Suppressor macrophage (primary cell): ENCODE results near the gene SLC2A4RG.

ENCODE experiments used
- DNase-seq, 4 experiments: peaks; one replicate each; pipeline ENCODE4 v3.0.0-alpha.2; 2020 to 2022

The SLC2A4RG gene

DNA sequence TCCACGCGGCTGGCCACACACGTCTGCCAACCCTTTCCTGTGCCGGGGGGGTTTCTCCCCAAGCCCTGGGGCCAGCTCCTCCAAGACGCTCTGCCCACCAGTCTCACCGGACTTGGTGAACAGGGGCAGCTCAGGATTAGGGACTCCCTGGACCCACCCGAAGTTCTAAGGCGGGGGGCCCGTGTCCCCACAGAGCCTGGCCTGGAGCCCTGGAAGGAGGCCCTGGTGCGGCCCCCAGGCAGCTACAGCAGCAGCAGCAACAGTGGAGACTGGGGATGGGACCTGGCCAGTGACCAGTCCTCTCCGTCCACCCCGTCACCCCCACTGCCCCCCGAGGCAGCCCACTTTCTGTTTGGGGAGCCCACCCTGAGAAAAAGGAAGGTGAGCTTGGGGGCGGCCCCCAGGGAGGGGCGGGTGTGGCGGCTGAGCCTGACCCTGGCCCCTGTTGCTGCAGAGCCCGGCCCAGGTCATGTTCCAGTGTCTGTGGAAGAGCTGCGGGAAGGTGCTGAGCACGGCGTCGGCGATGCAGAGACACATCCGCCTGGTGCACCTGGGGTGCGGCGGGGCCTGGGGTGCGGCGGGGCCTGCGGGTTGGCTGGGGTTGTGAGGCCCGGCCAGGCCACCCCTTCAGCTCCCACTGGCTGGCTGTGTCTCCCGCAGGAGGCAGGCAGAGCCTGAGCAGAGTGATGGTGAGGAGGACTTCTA, 2.3 kb downstream of the SLC2A4RG start:
- DNase-seq, result no peak

GRCh38 chr20:63742381-63743024, 2.9 kb downstream of the SLC2A4RG start:
- DNase-seq, result no peak

DNA sequence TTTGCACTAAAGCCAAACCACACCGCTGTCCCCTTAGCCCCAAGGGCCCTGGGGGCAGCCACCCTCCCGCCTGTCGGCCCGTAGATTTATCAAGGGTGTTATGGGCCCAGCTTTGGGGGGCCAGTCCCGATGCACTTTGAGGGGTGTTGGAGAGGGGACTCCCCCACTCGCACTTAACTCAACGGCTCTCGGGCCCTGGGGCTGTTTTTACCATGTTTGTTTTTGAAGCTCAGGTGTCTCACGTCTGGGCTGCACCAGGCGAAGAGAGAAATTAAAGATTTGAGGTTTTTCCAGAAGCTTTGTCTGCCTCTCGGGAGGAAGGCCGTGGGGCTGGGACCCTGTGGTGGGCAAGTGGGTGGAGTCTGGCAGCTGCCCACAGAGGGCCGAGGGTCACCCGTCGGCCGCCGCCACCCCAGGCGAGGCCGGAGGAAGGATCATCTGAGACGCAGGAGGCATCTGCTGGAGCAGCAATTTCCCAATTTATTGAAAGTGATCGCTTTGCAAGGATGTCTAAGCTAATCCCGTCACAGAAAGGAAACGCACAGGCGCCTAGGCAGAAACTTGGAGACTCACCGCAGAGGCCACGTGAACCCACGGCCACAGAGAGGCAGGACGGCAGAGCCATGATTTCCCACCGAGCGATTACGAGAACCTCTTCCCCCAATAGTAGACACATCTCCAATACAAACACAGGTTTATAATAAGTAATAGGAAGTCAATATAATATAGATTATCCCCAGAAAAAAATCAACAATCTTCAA, 3.8 kb downstream of the SLC2A4RG start:
- DNase-seq, result no peak

DNA sequence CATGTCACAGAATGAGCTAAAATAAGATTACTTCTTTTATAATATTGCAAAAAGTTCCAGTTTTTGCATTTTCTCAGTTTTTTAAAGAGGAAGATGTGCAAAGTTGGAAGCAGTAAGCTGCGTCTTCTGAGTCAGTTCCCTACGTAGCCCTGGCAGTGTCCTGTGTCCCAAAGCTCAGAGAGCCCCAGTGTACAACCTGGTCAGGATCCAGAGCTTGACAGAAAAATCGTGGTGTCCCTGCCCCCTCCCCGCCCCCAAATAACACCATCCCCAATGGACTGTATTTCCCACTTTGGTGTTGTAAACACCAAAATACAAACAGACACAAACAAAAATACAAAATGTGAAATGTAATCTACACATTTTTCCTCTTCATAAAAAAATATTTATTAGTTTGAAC, 4.6 kb downstream of the SLC2A4RG start:
- no peak for DNase-seq

- no peak for DNase-seq
Measured at GRCh38 chr20:63744574-63745423, 5.2 kb downstream of the SLC2A4RG start.

GRCh38 chr20:63745424-63745805, 5.8 kb downstream of the SLC2A4RG start:
- DNase-seq, result no peak

GRCh38 chr20:63745961-63746731, 6.6 kb downstream of the SLC2A4RG start:
- no peak for DNase-seq

GRCh38 chr20:63746751-63747315, 7.3 kb downstream of the SLC2A4RG start:
- DNase-seq, result no peak

DNA sequence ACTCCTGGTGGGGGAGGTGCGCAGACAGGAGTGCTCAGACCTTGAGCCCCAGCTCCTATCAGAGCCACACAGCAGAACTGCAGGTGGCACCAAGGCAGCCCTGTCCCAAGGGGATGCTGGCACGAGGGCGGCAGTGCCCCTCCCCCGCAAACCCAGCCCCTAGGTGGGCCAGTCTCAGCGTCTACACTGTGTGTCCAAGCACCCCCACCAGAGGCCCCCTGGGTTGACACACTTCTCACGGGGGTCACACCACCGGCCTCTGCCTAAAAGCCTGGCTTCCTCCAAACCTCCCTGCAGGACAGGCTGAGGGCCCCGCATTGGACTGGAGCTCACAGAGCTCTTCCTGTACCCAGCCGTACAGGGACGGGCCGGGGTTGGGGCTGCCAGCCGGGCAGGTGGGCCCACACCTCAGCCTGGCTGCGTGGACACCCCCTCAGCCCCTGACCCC, 8.1 kb downstream of the SLC2A4RG start:
- DNase-seq, result no peak

GRCh38 chr20:63748070-63748933, 8.7 kb downstream of the SLC2A4RG start:
- no peak for DNase-seq

DNA sequence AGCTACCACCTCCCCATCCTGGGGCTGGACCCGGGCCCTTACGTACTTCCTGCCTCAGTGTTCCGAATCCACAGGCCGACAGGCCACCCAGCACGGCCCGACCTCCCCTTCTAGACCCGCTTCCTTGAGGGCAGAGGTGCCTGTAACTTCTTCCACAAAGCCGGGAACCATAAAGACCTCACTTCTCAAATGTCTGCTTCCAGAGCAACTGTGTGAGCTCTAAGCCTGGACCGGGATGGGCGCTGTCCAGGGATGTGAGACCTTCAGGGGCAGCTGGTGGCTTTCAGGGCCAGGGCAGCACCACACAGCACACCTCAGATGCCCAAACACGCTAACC, 9.3 kb downstream of the SLC2A4RG start:
- DNase-seq, result no peak

DNA sequence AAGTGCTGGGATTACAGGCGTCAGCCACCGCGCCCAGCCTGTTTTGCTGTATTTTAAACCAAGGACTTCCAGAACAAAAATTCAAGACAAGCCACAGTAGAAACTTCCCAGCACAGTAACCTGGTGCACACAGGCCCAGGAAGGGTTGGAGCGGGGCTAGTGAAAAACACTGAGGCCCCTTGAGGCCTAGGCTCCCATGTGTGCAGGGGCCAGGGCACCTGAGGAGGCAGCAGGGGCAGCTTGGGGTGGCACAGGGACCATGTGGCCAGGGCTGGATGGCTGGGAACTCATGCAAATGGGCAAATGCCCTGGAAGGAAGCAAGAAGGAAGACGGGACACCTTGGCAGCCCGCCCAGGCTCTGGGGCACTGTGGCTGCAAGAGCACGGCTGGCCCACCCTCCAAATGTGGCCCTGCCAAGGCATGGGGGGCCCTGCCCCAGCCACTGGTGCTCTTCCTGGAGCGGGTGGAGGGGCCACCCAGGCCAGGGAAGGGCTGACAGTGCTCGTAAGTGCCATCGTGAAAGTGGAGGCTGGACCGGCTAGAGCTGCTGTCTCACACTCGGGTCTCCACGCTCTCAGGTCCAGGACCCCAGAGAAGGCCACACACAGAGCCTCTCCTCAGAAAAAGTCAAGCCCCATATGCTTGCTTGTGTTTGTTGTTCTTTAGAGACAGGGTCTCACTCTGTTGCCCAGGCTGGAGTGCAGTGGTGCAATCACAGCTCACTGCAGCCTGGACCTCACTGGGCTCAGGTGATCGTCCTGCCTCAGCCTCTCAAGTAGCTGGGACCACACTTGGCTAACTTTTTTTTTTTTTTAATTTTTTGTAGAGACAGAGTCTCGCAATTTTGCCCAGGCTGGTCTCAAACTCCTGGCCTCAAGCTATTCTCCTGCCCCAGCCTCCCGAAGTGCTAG, 10.3 kb downstream of the SLC2A4RG start:
- DNase-seq, result no peak

- DNase-seq, result no peak
Measured at GRCh38 chr20:63750807-63751470, 11.4 kb downstream of the SLC2A4RG start.

DNA sequence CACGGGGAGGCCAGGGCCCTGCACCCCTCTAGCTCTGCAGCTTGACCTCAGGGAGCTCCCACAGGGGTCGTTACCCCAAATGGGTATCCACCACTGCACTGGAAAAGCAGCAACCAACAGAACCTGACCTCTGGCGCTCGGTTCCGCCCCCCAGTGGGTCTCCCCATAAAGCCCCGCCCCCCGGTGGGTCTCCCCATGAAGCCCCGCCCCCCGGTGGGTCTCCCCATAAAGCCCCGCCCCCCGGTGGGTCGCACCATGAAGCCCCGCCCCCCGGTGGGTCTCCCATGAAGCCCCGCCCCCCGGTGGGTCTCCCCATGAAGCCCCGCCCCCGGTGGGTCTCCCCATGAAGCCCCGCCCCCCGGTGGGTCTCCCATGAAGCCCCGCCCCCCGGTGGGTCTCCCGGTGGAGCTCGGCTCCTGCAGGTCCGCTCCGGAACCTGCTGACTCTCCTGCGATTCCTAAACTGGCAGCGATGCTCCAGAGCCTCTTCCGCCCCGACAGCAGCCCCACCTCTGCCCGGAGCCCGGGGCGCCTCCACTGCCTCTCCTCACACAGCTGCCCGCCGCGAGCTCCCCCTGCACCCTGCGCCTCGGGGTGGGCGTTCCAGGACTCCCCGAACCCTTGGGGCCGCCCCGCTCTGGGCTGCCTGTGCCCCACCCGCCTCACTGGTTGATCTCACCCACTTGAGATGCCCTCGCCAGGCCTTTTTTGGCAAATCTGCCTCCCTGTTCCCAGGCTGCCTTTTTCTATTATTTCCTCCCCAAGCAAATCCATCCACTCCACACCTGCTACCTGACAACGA, 12.1 kb downstream of the SLC2A4RG start:
- DNase-seq, result no peak

- DNase-seq, result no peak
Measured at GRCh38 chr20:63752411-63753101, 13.0 kb downstream of the SLC2A4RG start.

DNA sequence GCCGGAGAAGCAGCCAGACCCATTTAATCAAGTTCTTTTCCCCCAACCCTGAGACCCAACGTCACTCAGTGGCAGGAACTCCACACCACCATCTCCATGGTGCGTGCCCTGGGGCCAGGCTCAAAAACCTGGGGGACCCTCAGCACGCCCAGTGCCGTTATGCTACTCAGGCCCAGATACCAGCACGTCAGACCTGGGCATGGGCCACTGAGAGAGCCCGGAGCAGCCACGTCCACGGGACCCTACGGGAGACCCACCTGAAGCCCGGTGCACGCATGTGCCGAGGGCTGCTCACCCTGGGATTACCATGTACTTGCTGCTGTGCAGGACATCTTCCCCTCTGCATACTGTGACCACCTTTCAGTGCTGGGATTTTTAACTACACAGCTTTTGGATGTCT, 13.8 kb downstream of the SLC2A4RG start:
- no peak for DNase-seq

GRCh38 chr20:63754008-63754407, 14.4 kb downstream of the SLC2A4RG start:
- no peak for DNase-seq
